Measurements from ENCODE around the gene RAD9B.
"Not testable (repeated sequence)": the region's sequence is repeated elsewhere in the genome, so short reads cannot be mapped to it uniquely, and the experiment has no call there.

Gene RAD9B

DNA sequence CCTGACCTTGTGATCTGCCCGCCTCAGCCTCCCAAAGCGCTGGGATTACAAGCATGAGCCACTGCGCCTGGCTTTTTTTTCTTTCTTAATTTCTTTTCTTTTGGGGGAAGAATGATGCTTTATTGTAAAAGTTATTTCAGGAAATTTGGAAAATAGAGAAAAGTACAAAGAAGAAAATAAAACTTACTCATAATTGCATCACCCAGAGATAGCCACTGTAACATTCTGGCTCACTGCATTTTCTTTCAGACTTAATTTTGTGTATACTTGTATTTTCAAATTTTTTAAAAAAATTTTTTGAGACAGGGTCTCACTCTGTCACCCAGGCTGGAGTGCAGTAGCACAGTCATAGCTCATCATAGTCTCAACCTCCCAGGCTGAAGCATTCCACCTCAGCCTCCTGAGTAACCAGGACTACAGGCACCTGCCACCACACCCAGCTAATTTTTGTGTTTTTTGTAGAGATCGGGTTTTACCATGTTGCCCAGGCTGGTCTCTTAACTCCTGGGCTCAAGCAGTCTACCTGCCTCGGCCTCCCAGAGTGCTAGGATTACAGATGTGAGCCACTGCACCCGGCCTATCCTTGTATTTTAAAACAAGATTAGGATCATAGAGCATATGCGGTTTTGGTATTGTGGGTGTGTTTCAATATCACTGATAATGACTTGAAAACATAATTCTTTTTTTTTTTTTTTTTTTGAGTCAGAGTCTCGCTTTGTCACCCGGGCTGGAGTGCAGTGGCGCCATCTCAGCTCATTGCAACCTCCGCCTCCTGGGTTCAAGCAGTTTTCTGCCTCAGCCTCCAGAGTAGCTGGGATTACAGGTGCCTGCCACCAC, 19.0 kb downstream of the RAD9B start:
- not testable (repeated sequence) for DNase-seq (ENCODE audit: insufficient read length, low spot score); FAIRE-seq

DNA sequence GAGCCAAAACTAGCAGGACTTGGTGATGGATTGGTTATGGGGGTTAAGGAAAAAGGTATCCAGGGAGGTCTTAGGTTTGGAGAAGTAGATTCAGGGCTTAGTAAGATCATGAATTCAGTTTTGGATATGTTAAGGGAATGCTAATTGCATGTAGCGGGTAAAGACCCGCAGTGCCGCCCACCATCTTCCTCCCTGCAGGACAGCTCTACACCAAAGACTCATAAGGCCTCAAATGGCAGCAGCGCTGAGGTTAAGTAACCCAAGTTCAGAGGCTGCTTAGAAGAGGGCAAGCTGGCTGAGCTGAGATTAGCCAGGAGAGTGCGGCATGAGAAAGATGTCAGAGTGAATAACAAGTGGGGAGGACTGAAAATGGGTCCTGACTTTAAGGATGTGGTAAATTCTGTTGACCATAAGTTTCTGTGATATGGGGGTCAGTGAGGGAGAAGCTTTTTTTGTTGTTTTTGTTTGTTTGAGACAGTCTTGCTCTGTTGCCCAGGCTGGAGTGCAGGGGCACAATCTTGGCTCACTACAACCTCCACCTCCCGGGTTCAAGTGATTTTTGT, 26.2 kb downstream of the RAD9B start:
- FAIRE-seq (peak; percentile 52), DNase-seq (ENCODE audit: insufficient read length, low spot score) (no peak)

GRCh38 chr12:110530511-110530910, 28.4 kb downstream of the RAD9B start:
- FAIRE-seq (peak; percentile 44), DNase-seq (ENCODE audit: insufficient read length, low spot score) (no peak)

DNA sequence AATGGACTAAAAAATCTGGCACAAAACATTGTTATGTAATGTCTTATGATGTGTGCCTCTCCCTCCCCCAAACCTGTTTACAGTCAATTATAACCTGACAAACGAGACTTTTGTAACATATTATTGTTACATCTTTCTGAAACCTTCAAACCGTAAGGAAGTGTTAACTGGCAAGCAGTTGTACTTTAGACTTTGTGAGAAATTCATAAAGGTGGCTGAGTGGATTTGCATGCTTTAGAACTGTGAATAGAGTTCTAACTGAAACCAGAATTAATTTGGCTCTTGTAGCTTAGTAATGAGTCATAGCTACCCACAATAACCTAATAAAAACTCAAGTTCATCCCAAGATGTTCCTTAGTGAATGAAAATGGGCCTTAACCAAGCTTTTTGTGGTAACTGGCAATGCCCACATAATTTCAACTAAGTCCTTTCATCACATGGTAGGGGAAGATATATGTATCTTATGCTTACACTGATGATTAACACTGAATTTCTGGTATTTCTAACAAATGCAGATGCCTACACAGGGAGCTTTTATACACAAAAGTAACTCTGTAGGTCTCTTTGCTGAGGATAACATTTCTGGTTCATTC, 29.7 kb downstream of the RAD9B start:
- peak; percentile 50 for DNase-seq (ENCODE audit: insufficient read length, low spot score)
- FAIRE-seq = peak; percentile 98

GRCh38 chr12:110532644-110533043, 30.5 kb downstream of the RAD9B start:
- FAIRE-seq = no peak

GRCh38 chr12:110533607-110534006, 31.5 kb downstream of the RAD9B start:
- no peak for DNase-seq (ENCODE audit: insufficient read length, low spot score)

More at GRCh38 chr12:110532644-110533043, 30.5 kb downstream of the RAD9B start:
- no peak for DNase-seq (ENCODE audit: insufficient read length, low spot score)

DNA sequence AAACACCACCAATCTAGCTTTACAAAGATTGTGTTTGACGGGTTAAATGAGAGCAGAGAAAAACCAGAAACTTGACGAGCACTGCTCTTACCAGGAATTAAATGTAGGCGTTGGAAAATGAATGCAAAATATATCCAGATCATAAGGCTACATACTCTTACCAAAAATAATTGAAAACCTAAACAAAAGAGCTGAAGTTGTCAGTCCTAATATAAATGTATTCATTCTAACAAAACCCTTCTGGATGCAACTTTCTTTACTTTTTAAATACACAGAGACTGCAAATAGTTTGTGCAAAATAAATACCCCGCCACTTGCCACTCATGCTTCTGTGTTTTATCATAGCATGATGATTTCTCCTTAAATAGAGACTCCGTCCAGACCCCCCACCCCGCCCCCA, 32.7 kb downstream of the RAD9B start:
- no peak for DNase-seq (ENCODE audit: insufficient read length, low spot score)
- FAIRE-seq = peak; percentile 28

More at GRCh38 chr12:110533607-110534006, 31.5 kb downstream of the RAD9B start:
- FAIRE-seq = peak; percentile 73

DNA sequence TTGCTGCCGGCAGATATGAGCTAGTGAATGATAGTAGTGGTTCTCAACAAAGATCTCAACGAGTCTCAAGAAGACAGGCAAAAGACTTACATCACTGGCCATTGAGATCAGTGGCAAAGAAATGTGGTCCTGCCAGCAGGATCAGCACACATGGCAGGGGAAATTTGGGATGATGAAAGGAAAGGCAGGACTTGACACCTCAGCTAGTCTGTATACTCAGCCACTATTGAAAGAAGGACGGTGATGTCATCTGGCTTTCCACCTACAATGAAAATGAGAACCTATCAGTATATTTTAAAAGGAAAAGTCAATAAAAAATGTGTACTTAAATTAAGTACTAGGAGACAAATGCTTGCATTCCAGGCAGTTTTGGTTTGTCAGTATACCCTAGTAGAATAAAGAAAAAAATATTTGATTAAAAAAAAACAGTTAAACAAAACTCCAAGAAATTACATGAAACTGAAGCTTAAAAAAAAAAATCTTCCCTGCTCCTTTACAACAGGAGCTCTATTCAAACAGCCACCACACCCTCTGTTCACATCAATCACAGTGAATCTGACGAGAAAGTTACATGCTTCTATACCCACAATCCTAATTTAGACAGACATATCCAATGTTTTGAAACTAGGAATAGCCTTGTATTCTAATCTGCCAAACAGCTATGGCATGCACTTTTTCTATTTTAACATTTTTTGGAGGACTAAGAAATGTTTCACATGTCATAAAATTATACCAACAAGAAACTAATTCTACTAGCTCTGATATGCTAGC, 34.9 kb downstream of the RAD9B start:
- DNase-seq (ENCODE audit: insufficient read length, low spot score) (no peak), FAIRE-seq (peak; percentile 37)

DNA sequence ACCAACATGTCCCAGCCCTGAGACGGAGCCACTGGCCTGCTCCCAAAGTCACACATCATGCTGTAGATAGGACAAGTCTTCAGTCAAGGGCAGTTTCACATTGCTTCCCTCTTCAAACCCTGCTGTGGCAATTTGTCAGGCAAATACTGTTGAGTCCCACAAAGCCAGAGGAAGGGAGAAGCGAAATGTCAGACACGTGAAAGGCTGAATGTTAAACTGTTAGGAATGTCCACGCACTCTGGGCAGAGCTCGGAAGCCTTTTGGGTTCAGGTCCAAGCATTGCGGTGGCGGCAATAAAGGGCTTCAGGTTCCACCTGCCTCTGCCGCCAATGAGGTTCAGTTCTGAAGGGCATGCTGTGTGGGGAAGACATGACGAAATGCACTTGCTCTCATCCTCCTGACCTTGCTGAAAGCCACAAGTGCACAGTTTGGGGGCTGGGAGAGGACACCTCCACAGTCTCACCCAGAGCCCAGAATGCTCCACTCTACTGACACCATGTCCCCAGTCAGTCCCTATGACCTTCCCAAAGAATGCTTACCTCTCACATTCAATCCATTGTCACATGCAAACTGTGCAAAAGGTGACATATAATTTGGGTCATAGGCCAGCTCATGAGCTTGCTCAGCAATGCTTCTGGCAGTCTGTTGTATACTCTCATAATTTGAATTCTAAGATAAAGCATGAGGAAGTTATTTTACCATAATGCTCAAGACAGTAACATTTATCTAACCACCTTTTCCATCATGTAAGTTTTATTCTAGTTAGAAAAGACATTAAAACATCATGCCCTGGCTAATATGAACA, 35.7 kb downstream of the RAD9B start:
- no peak for DNase-seq (ENCODE audit: insufficient read length, low spot score)

DNA sequence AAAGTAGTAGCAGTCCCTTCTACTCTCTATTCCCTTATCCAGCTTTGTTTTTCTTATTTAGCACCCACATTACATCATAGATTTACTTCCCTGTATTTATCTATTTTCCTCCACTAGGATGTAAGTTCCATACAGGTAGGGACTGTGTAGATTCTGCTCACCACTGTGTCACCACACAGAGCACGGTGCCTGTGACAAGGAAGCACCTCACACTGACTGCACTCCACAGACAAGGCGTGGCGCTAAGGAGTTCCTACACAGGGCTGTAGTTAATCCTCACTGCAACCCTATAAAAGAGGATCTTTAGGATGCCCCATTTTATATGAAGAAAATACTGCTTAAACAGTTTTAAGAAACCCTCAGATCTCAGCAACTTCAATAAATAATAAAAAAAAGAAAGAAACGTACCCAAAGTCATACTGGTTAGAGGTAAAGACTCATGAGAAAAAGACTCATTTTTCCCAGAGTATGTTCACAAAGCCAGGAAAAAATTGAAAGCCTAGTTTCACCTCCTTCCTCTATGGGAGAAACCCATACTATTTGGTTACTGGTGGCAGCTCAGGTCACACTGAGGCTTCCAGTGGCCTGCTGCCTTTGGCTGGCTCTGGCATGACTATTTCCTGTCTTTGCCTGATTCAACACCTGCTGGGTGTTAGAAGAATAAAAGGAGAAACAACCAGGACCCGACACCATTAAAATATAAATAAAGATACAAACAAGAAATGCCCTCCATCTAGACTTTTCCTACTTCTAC, 36.9 kb downstream of the RAD9B start:
- FAIRE-seq (no peak), DNase-seq (ENCODE audit: insufficient read length, low spot score) (no peak)

More for the DNA sequence above, 35.7 kb downstream of the RAD9B start:
- FAIRE-seq = no peak

DNA sequence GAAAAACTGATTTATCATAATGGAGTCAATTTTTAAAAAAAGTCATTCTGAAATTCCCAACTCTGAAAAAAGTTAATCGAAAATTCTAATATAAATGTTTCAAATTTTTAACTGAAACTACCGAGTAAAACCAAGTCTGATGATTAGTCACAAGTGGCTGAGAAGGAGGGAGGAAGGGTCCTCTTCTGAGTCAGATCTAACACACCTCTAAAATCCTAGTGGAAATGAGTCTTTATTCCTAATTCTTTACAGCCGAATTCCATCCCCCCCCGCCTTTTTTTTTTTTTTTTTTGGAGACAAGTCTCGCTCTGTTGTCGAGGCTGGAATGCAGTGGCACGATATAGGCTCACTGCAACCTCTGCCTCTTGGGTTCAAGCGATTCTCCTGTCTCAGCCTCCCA, 37.9 kb downstream of the RAD9B start:
- FAIRE-seq = no peak

GRCh38 chr12:110543252-110543959, 41.3 kb downstream of the RAD9B start:
- DNase-seq (ENCODE audit: insufficient read length, low spot score) (no peak), FAIRE-seq (no peak)

More for the DNA sequence above, 37.9 kb downstream of the RAD9B start:
- DNase-seq (ENCODE audit: insufficient read length, low spot score) = no peak

- no peak for DNase-seq (ENCODE audit: insufficient read length, low spot score)
- FAIRE-seq = no peak
Measured at GRCh38 chr12:110543965-110544364, 41.8 kb downstream of the RAD9B start.

DNA sequence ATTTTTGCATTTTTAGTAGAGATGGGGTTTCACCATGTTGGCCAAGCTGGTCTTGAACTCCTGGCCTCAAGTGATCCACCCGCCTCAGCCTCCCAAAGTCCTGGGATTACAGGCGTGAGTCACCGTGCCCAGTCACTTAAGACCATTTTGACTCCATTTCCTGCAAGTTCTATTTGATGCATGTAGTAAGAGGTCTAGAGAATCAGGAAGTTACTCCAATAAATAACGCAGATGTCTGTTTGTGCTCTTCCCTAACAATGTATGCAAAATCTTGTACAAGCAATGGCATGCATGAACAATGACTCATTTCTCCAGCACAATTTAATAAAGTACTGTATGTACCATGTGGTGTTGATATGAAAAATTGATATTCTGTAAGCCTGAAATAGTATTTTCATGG, 43.1 kb downstream of the RAD9B start:
- FAIRE-seq; DNase-seq (ENCODE audit: insufficient read length, low spot score): not testable (repeated sequence)

DNA sequence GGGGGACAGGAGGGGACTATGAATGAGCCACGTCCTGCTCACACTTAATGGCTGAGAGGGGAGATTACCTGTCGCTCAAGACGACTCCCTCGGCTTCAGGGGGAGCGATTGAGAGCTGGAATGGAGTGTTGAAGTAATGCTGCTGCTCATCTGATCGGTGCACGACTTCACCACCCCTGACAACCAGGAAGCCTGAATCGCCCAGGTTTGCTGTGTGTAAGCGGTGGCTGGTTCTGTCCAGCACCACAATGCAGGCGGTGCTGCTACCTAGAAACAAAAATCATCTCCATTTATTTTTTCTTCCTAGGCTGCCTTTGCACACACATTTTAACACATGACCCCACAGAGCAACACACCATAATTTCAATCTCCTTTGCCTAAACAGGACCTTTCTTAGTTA, 43.7 kb downstream of the RAD9B start:
- FAIRE-seq (no peak), DNase-seq (ENCODE audit: insufficient read length, low spot score) (no peak)

DNA sequence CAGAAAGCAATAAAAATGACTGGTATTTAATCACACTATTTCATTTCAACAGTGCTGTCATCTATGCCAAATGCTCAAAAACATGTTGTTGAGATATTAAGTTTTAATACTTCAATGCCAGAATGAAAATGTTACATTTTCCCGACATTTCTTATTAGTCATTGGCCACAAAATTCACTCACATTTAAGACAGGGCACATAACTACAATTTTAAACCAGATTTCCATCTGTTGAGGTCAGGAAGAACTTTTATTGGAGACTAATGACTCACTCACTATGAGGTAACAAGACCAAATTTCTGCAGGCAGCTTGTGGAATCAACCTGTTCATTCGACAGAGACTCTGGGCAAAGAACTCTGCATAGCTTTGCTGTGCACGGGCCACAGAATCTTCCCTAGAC, 44.2 kb downstream of the RAD9B start:
- no peak for DNase-seq (ENCODE audit: insufficient read length, low spot score)
- no peak for FAIRE-seq

DNA sequence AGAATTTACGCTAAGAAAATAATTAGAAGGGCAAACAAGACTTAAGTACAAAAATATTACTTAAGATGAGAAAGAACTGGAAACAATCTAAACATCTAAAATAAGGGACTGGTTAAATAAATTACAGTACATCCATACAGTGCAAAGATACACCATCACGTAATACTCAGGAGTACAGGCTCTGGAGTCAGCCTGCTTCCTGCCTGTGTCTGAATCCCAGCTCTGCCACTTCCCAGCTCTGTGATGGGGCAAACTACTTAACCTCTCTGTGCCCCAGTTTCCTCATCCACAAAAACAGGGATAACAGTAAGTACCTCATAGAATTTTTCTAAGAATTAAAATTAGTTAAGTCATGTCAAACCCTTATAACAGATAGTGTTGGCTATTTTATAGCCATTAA, 45.0 kb downstream of the RAD9B start:
- no peak for DNase-seq (ENCODE audit: insufficient read length, low spot score)
- FAIRE-seq = no peak

DNA sequence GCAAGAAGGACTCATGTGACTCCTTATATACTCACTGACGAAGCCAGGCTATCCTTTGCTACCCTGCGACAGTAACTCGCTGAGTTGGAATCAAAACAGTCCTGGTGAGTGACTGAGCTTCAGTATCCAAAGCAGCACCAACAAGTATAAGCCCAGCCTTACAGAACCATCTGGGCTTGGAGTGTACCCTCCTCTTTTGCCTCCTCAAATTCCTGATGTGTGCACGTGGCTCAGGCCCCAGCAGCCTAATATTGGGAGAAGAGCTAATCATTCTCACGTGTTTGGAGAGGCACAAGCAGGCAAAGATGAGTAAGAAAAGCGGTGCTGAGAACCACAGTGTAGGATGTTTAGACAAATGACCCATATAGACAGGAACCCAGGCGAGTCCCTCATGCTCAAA, 46.5 kb downstream of the RAD9B start:
- no peak for FAIRE-seq

GRCh38 chr12:110549716-110550115, 47.6 kb downstream of the RAD9B start:
- DNase-seq (ENCODE audit: insufficient read length, low spot score) (no peak), FAIRE-seq (no peak)

More for the DNA sequence above, 46.5 kb downstream of the RAD9B start:
- DNase-seq (ENCODE audit: insufficient read length, low spot score) = no peak
